GM19193 (cell line): ENCODE results near the gene RELB.

Experiments used
- POLR2A ChIP-seq: IDR thresholded peaks from 4 replicates; pipeline ENCODE4 v1.6.1; 2011; ENCODE audit not compliant: insufficient read depth, insufficient read length; ENCODE audit errors: extremely low read depth

The RELB gene

GRCh38 chr19:45063851-45064801, 62.9 kb downstream of the RELB start:
- no peak for TF ChIP-seq POLR2A

- no peak for TF ChIP-seq POLR2A
These were observed 65.8 kb downstream of the RELB start for GRCh38 chr19:45066921-45067661.

- no peak for TF ChIP-seq POLR2A
These were observed 66.8 kb downstream of the RELB start for GRCh38 chr19:45068041-45068440.

GRCh38 chr19:45069056-45069455, 67.8 kb downstream of the RELB start:
- no peak for TF ChIP-seq POLR2A

GRCh38 chr19:45070214-45070613, 69.0 kb downstream of the RELB start:
- peak; percentile 24 for TF ChIP-seq POLR2A

GRCh38 chr19:45070861-45071544, 69.7 kb downstream of the RELB start:
- no peak for TF ChIP-seq POLR2A

- TF ChIP-seq POLR2A: no peak
These were observed 70.3 kb downstream of the RELB start for GRCh38 chr19:45071545-45071938.

- TF ChIP-seq POLR2A: no peak
These were observed 70.9 kb downstream of the RELB start for GRCh38 chr19:45071969-45072790.

- TF ChIP-seq POLR2A: no peak
These were observed 73.6 kb downstream of the RELB start for GRCh38 chr19:45074744-45075300.

- TF ChIP-seq POLR2A: peak; percentile 62
These were observed 74.2 kb downstream of the RELB start for GRCh38 chr19:45075301-45076028.

- TF ChIP-seq POLR2A: peak; percentile 89
These were observed 75.0 kb downstream of the RELB start, which contains the start of gene ZNF296 for GRCh38 chr19:45076029-45076850. TSS of gene ZNF296 (minus strand) at chr19:45076478. CDS start at chr19:45076373, 105 bp downstream.
